GM19239 (cell line): Measurements from ENCODE around the gene HCFC1.

ENCODE experiments used
- DNase-seq: peaks from one replicate; pipeline ENCODE4 v3.0.0; 2011; ENCODE audit warnings: low spot score; ENCODE audit not compliant: insufficient read length
- FAIRE-seq: peaks from 2 replicates; lab custom pipeline; 2011; peaks lifted over from hg19 to GRCh38; lab: Jason Lieb, UNC

HCFC1 gene

GRCh38 chrX:153971450-153972367 lies at the start of gene HCFC1:
Gene HCFC1, minus strand, starts transcription at chrX:153971818. Its CDS starts 978 bp downstream, at chrX:153970840.
- peak; percentile 98 for FAIRE-seq
- DNase-seq, result no peak

- DNase-seq (no peak), FAIRE-seq (peak; percentile 42)
Measured at GRCh38 chrX:154021131-154021611, 49.6 kb upstream of the HCFC1 start.

GRCh38 chrX:154020536-154021115 lies 49.0 kb upstream of the HCFC1 start:
- DNase-seq (no peak), FAIRE-seq (peak; percentile 93)

GRCh38 chrX:154019633-154020528 lies 48.3 kb upstream of the HCFC1 start, which contains the start of gene IRAK1:
Gene IRAK1, minus strand, starts transcription at chrX:154019902. Its CDS starts 90 bp downstream, at chrX:154019812.
- DNase-seq, result peak; percentile 72
- peak; percentile 66 for FAIRE-seq

DNA sequence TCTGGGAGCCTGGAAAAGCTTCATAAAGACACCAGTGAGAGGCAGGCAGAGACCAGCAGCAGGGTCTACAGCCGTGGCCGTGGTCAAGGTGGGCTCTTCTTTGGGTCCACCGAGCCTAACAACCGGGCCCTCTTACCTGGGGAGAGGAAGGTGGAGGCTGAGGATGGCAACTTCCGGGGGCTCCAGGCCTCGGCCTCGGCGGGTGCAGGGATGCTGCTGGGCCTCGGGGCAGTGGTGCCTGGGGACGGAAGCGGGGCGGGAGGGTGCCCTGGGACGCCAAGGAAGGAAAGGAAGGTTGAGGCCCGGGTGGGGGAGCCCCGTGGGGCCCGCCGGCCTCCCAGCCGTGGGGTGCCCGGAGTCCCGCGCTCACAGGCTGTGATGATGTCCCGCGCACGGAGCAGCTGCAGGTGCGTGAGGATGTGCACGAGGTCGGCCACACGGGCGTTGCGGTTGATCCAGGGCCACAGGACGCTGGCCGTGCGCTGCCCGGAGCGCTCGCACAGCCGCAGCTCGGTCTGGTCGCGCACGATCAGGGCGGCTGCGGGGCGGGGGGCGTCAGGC lies 47.5 kb upstream of the HCFC1 start:
- FAIRE-seq, result peak; percentile 28

DNA sequence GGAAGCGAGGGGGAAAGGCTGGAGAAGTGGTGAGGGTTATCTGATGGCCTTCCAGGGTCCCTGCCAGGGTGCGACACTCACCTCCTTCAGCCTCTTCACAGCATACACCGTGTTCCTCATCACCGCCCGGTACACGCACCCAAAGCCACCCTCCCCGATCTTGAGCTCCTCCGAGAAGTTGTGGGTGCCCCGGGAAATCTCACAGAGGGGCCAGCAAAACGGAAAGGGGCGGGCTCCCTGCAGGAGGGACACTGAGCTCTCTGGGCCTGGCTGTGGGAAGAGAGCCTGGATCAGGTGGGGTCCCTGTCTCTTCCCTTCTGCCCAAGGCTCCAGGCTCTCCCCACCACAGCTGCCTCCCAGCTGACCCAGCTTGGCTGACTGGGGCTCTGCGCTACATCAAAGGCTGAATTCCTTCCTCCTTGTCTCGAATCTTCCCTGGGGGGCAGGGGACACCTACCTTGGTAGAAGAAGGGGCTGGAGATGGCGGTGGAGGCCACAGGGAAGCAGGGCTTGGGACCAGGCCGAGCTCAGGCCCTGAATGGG lies 47.0 kb upstream of the HCFC1 start:
- DNase-seq (no peak), FAIRE-seq (peak; percentile 81)

More for the DNA sequence above, 47.5 kb upstream of the HCFC1 start:
- no peak for DNase-seq

GRCh38 chrX:154017766-154018517 lies 46.3 kb upstream of the HCFC1 start:
- FAIRE-seq, result no peak
- no peak for DNase-seq

DNA sequence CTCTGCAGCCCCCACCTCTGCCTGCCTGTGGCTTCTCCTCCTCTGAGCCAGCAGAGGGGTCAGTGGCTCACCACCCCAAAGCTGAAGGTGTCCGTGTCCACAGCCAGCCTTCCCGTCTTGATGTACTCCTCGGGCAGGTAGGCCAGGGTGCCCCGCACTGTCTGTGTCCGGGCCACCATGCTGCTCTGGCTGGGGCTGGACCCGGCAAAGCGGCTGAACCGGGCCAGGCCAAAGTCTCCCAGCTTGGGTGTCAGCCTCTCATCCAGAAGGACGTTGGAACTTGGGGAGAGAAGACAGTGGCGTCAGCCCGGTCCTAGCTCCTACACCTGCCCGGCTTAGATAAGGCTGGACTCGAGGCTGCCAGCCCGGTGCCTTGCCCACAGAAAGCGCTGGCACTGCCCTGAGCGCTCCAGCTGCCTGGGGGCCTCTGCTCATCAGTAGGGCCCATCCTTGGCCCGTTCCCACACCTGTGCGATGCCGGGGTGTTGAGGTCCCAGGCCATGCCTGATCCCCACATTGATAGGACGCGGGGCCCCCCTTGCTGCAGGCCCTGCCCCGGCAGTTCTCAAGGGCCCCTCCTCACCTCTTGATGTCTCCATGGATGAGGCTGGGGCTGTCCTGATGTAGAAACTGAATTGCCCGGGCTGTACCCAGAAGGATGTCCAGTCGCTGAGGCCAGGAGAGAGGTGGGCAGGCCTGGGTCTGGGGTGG lies 44.9 kb upstream of the HCFC1 start:
- DNase-seq, result no peak
- FAIRE-seq, result no peak

GRCh38 chrX:154015581-154016264 lies 44.1 kb upstream of the HCFC1 start:
- FAIRE-seq (peak; percentile 57), DNase-seq (no peak)

DNA sequence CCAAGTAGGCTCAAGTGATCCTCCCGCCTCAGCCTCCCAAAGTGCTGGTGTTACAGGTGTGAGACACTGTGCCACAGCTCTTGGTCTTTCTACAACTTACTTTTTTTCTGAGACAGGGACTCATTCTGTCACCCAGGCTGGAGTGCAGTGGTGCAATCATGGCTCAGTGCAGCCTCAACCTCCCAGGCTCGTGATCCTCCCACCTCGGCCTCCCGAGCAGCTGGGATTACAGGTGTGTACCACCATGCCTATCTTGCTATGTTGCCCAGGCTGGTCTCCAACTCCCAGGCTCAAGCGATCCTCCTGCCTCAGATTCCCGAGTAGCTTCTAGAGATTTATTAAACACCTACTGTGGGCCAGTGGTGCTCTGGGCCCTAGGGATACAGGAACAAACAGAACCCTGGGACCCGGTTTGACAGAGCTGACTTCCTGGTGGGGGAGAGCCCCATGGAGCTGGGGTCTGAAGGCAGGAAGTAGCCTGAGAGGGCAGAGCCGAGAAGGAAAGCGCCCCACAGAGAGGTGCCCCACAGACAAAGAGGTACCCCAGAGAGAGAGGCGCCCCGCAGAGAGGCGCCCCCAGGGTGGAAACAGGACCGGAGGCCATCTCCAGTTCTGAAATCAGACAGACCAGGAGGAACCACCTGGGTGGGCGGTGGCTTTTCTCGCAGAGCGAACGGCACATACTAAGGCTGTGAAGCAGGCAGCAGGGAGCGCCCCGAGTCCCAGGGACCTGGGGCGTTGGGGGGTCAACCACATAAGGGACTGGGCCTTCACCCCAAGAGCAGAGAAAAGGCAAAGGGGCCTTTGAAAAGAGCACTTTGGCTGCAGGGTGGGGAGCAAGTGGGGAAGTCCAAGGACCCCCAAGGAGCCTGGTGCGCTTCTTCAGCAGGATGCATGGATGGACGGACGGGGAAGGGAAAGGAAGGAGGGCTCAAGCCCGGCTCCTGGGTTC lies 43.1 kb upstream of the HCFC1 start:
- DNase-seq (no peak), FAIRE-seq (no peak)

DNA sequence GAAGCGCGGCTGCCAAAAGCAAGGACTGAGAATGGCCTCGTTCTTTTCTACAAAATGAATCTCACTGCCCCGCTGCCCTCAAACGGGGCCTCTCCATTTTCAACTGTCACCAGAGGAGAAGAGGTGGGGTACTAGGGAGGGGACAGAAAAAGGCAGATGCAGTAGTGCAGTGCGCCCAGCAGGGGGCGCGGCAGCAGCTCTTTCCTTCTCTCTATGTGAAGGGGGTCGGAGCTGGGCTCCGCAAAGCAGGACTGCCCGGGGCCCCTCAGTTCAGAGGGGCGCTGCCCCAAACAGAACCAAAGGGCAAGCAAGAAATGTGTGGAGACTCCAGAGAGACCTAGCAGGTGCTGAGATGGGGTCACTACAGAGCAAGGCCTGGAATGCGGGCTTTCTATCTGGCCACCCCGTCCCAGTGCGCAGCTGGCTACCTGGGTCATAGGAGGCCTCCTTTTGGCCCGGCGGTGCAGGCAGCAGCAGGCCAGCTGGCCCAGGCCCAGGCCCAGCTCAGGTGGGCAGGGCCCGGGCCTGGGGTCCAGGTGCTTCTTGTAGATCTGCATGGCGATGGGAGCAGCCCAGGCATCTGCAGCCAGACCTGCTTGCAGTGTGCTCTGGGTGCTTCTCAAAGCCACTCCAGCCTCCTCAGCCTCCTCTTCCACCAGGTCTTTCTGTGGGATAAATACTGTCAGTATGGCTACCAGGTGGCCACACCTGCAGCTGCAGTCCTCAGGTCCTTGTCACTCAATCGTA lies 42.2 kb upstream of the HCFC1 start:
- peak; percentile 73 for FAIRE-seq
- DNase-seq, result no peak

- no peak for DNase-seq
- FAIRE-seq, result no peak
Measured at GRCh38 chrX:154013001-154013421, 41.4 kb upstream of the HCFC1 start.

DNA sequence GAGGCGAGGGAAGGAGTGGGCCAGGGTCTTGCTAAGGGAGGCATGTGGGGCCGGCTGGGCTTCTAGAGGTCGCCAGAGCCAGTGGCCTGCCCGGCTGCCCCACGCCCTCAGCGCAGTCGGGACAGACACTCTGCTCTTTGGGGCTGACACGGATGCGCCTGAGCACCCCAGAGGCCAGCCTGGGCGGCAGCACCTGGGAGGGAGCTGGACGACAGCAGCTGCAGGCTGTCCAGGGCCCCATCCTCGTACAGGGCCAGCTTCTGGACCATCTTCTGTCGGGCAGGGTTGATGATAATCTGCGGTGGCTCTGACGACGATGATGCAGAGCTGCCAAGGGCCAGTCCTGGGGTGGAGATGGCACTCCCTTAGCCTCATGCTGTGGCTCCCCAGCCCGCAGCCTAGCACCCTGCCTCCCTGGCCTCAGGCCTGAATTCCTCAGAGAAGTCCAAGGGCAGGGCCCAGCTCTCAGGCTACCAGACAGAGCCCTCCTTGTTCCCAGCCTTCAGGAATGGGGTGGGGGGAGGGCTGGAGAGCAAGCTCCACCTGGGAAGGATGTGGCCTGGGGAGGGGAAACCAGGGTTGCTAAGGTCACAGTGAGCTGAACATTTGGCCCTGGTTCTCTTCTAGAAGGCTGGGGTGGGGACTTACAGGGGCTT lies 40.8 kb upstream of the HCFC1 start:
- FAIRE-seq, result no peak

GRCh38 chrX:154011376-154012335 lies 40.0 kb upstream of the HCFC1 start:
- FAIRE-seq (peak; percentile 26), DNase-seq (no peak)

More for the DNA sequence above, 40.8 kb upstream of the HCFC1 start:
- no peak for DNase-seq
